HEK293 (cell line): Measurements from ENCODE around the gene YWHAE.

Experiments used
- CTCF ChIA-PET: fragments of 350-600 bp; formaldehyde crosslinking; extraction: SDS; loops from one replicate; lab custom pipeline; 2021; ENCODE audit warnings: antibody characterized with exemption; lab: Yijun Ruan, JAX
- POLR2A ChIA-PET: fragments of 300-600 bp; formaldehyde crosslinking; extraction: SDS; loops from one replicate; lab custom pipeline; 2020; ENCODE audit warnings: antibody characterized with exemption, inconsistent platforms; lab: Yijun Ruan, JAX
- H3K27ac ChIP-seq: fragments of 200-500 bp; sonication (Bioruptor generic); 2 replicates; pipeline ENCODE4 v1.5.1; 2014; ENCODE audit warnings: low read depth, low read length, control low read depth, inconsistent platforms; ENCODE audit errors: extremely low read depth
- H3K36me3 ChIP-seq, 2 experiments: fragments of 200-500 bp in 1 of 2; sonication (Bioruptor generic) in 1 of 2; 1 replicate in 1 of 2; 2 replicates in 1 of 2; pipeline ENCODE4 v1.5.1; 2014 to 2017; ENCODE audit warnings: inconsistent platforms in 2 of 2, low read length in 2 of 2; ENCODE audit not compliant: control insufficient read depth in 2 of 2, insufficient read depth in 1 of 2
- H3K4me1 ChIP-seq: fragments of 200-500 bp; sonication (Bioruptor generic); 2 replicates; pipeline ENCODE4 v1.5.1; 2014; ENCODE audit warnings: mild to moderate bottlenecking, low read length, inconsistent platforms; ENCODE audit not compliant: control insufficient read depth, insufficient read depth
- H3K4me3 ChIP-seq: 2 replicates; pipeline ENCODE4 v1.5.1; 2011; ENCODE audit warnings: low read depth, mild to moderate bottlenecking, control low read depth, low read length, moderate library complexity
- H3K9me3 ChIP-seq: fragments of 200-500 bp; sonication (Bioruptor generic); 2 replicates; pipeline ENCODE4 v1.5.1; 2014; ENCODE audit warnings: low read depth, low read length, inconsistent platforms; ENCODE audit not compliant: control insufficient read depth, insufficient read depth
- CTCF ChIP-seq: fragments of 450-650 bp; formaldehyde crosslinking; IDR thresholded peaks from 2 replicates; pipeline ENCODE4 v1.5.1; 2016; ENCODE audit warnings: missing biosample characterization, missing genetic modification characterization
- GFI1B ChIP-seq: fragments of 450-650 bp; formaldehyde crosslinking; IDR thresholded peaks from 2 replicates; pipeline ENCODE4 v1.5.1; 2016; ENCODE audit warnings: missing biosample characterization, missing genetic modification characterization
- IKZF3 ChIP-seq: fragments of 450-650 bp; IDR thresholded peaks from 2 replicates; pipeline ENCODE4 v1.5.0; 2018; ENCODE audit warnings: missing biosample characterization, mild to moderate bottlenecking, missing genetic modification characterization, moderate library complexity
- KLF16 ChIP-seq: fragments of 450-650 bp; formaldehyde crosslinking; IDR thresholded peaks from 2 replicates; pipeline ENCODE4 v1.5.1; 2017; ENCODE audit warnings: missing biosample characterization, missing genetic modification characterization
- ZBTB26 ChIP-seq: fragments of 450-650 bp; formaldehyde crosslinking; optimal IDR thresholded peaks from 2 replicates; pipeline ENCODE3; 2016; ENCODE audit warnings: missing biosample characterization, mild to moderate bottlenecking, missing genetic modification characterization
- ZNF10 ChIP-seq: fragments of 450-650 bp; formaldehyde crosslinking; IDR thresholded peaks from 2 replicates; pipeline ENCODE4 v1.5.1; 2017; ENCODE audit warnings: missing biosample characterization, missing genetic modification characterization
- ZNF112 ChIP-seq: fragments of 450-650 bp; formaldehyde crosslinking; IDR thresholded peaks from 2 replicates; pipeline ENCODE4 v1.5.0; 2017; ENCODE audit warnings: missing biosample characterization, missing genetic modification characterization
- ZNF121 ChIP-seq: fragments of 450-650 bp; formaldehyde crosslinking; IDR thresholded peaks from 2 replicates; pipeline ENCODE4 v1.5.1; 2016; ENCODE audit warnings: missing biosample characterization, missing genetic modification characterization
- ZNF18 ChIP-seq: fragments of 450-650 bp; formaldehyde crosslinking; IDR thresholded peaks from 2 replicates; pipeline ENCODE4 v1.5.1; 2016; ENCODE audit warnings: missing biosample characterization, missing genetic modification characterization
- ZNF2 ChIP-seq: fragments of 450-650 bp; formaldehyde crosslinking; IDR thresholded peaks from 2 replicates; pipeline ENCODE4 v1.5.1; 2016; ENCODE audit warnings: missing biosample characterization, missing genetic modification characterization
- ZNF202 ChIP-seq: fragments of 450-650 bp; formaldehyde crosslinking; IDR thresholded peaks from 2 replicates; pipeline ENCODE4 v1.5.1; 2016; ENCODE audit warnings: missing biosample characterization, missing genetic modification characterization, borderline replicate concordance
- ZNF654 ChIP-seq: fragments of 450-650 bp; formaldehyde crosslinking; IDR thresholded peaks from 2 replicates; pipeline ENCODE4 v1.5.1; 2016; ENCODE audit warnings: low read depth, missing biosample characterization, missing genetic modification characterization
- TF ChIP-seq, protein P1 (sequence below): fragments of 450-650 bp; formaldehyde crosslinking; IDR thresholded peaks from 2 replicates; pipeline ENCODE4 v1.5.1; 2016; ENCODE audit warnings: missing biosample characterization, missing genetic modification characterization, borderline replicate concordance

The YWHAE gene

DNA sequence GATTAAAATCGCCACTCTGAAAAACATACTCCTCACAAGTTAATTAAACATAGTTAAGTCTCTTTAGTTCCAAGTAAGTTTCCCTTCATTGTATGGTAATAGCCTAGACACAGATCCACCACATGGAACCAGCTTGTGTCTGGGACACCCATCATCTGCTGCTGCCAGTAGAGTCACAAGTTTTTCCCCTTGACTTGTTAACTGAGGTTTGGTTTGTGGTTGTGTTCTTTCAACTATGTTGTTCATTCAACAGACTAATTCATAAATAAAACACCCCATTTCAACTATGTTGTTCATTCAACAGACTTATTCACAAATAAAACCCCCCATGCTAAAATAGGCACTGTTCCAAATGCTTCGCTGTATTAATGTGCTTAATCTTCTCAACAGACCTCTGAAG is 24.4 kb downstream of the YWHAE start (continued):
- TF ChIP-seq, protein P1, sequence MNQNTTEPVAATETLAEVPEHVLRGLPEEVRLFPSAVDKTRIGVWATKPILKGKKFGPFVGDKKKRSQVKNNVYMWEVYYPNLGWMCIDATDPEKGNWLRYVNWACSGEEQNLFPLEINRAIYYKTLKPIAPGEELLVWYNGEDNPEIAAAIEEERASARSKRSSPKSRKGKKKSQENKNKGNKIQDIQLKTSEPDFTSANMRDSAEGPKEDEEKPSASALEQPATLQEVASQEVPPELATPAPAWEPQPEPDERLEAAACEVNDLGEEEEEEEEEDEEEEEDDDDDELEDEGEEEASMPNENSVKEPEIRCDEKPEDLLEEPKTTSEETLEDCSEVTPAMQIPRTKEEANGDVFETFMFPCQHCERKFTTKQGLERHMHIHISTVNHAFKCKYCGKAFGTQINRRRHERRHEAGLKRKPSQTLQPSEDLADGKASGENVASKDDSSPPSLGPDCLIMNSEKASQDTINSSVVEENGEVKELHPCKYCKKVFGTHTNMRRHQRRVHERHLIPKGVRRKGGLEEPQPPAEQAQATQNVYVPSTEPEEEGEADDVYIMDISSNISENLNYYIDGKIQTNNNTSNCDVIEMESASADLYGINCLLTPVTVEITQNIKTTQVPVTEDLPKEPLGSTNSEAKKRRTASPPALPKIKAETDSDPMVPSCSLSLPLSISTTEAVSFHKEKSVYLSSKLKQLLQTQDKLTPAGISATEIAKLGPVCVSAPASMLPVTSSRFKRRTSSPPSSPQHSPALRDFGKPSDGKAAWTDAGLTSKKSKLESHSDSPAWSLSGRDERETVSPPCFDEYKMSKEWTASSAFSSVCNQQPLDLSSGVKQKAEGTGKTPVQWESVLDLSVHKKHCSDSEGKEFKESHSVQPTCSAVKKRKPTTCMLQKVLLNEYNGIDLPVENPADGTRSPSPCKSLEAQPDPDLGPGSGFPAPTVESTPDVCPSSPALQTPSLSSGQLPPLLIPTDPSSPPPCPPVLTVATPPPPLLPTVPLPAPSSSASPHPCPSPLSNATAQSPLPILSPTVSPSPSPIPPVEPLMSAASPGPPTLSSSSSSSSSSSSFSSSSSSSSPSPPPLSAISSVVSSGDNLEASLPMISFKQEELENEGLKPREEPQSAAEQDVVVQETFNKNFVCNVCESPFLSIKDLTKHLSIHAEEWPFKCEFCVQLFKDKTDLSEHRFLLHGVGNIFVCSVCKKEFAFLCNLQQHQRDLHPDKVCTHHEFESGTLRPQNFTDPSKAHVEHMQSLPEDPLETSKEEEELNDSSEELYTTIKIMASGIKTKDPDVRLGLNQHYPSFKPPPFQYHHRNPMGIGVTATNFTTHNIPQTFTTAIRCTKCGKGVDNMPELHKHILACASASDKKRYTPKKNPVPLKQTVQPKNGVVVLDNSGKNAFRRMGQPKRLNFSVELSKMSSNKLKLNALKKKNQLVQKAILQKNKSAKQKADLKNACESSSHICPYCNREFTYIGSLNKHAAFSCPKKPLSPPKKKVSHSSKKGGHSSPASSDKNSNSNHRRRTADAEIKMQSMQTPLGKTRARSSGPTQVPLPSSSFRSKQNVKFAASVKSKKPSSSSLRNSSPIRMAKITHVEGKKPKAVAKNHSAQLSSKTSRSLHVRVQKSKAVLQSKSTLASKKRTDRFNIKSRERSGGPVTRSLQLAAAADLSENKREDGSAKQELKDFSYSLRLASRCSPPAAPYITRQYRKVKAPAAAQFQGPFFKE (tag by site-specific recombination), result no peak
- no peak for TF ChIP-seq GFI1B (tag by site-specific recombination)
- TF ChIP-seq ZNF112 (tag by site-specific recombination), result no peak
- TF ChIP-seq IKZF3, result no peak
- no peak for TF ChIP-seq ZNF10 (tag by site-specific recombination)
- TF ChIP-seq CTCF (tag by site-specific recombination), result no peak

DNA sequence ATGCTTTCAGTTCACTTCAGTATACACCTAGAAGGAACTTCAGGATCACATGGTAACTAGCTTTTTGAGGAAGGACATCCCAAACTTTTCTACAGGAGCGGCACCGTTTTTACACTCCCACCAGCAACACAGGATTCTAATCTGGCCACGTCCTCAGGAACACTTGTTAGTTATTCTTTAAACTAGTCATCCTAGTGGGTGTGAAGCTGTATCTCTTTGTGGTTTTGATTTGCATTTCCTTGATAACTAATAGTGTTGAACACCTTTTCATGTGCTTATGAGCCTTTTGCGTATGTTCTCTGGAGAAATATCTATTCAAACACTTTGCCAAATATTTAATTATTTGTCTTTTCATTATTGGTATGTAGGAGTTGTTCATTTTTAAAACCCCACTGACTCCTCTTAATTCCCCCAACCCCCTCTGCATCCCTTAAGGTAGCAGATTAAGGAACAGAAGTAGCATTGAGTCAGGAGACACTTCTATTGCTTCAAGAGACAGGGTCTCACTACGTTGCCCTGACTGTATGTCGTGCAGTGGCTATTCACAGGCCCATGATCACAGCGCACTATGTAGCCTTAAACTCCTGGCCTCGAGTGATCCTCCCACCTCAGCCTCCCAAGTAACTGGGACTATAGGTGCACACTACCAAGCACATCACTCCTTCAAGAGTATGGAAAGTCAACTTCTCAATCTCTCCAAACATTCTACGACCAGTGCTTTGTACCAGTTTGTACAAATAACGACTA is 25.4 kb downstream of the YWHAE start:
- no peak overlapping the region for H3K4me3 ChIP-seq
- H3K4me1 ChIP-seq, result peaks cover 57% of the 10 kb centered on the region
- ChIA-PET CTCF (interaction anchor here (0.7 to 2.0 kb wide), 2 partner anchors 9 to 17 kb away, joined by 4 to 13 read pairs; no protein-coding TSS in a partner anchor), POLR2A (no interaction called here)
- H3K27ac ChIP-seq, result no peak overlapping the region
- no peaks in the 10 kb centered on the region for H3K9me3 ChIP-seq
- no peak for TF ChIP-seq KLF16 (tag by site-specific recombination)
- peak; percentile 98 for TF ChIP-seq ZNF121 (tag by site-specific recombination)
- no peak for TF ChIP-seq ZNF2 (tag by site-specific recombination)
- TF ChIP-seq ZNF202 (tag by site-specific recombination), result no peak
- TF ChIP-seq ZNF654 (tag by site-specific recombination), result no peak
- TF ChIP-seq ZBTB26 (tag by site-specific recombination), result no peak
- TF ChIP-seq ZNF18 (tag by site-specific recombination), result peak; percentile 47; the same call in 1 of the 2 replicates
- H3K36me3 ChIP-seq, result peaks cover 26 to 41% of the 10 kb centered on the region in 2 experiments; a peak in 2 of 3 replicates
